ENCODE measurements around the gene GJA4.

DNA sequence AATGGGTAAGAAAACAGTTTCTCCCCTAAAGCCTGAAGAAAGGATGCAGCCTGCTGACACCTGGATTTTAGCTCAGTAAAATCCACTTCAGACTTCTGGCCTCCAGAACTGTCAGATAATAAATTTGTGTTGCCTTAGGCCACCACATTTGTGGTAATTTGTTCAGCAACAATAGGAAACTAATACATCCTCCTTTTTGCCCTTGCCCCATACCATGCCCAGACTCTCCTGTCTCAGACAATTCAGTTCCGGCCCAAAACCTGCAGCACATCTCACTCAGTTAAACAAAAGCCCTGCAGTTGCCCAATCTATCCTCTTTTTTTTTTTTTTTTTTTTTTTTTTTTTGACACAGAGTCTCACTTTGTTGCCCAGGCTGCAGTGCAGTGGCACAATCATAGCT is 40.9 kb downstream of the GJA4 start:
- no peak for TF ChIP-seq ZNF274 (IDR thresholded peaks at IDR 0.05; ENCODE audit: low read depth, low read length)
- TF ChIP-seq CTCF (IDR thresholded peaks at IDR 0.05 in 2 of 3, conservative IDR thresholded peaks at IDR 0.05 in 1 of 3; ENCODE audit: borderline replicate concordance in 1 of 3, insufficient read depth in 1 of 3, low read depth in 2 of 3, low read length in 2 of 3), result no peak
- TF ChIP-seq CBX3 (IDR thresholded peaks at IDR 0.05; ENCODE audit: low read depth), result no peak
- TF ChIP-seq EZH2 (IDR thresholded peaks at IDR 0.05), result no peak
- TF ChIP-seq POLR2A (IDR thresholded peaks at IDR 0.05; ENCODE audit: borderline replicate concordance, extremely low read depth, insufficient read depth, insufficient read length), result no peak
- TF ChIP-seq, protein P1, sequence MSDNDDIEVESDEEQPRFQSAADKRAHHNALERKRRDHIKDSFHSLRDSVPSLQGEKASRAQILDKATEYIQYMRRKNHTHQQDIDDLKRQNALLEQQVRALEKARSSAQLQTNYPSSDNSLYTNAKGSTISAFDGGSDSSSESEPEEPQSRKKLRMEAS (IDR thresholded peaks at IDR 0.05), result no peak
- TF ChIP-seq YY1 (IDR thresholded peaks at IDR 0.05; ENCODE audit: extremely low read depth, insufficient replicate concordance, low read depth, low read length), result no peak
- no peak for TF ChIP-seq SP1 (IDR thresholded peaks at IDR 0.05; ENCODE audit: low read depth)
